Measurements from ENCODE around the gene ELMO1. TPM values are rescaled to one million over a fixed set of nuclear protein-coding genes. Genes with fewer than 3 reads are reported as not detected.

ELMO1 gene
- polyA plus RNA-seq, 1 donor (not counting 4 experiments of a cell fraction or from before 2014, with no cell fraction given), result not detected

GRCh38 chr7:37445064-37445723, 3.5 kb downstream of the ELMO1 start:
- no peaks in the 10 kb centered on the region for H3K79me2 ChIP-seq (ENCODE audit: control insufficient read depth, insufficient read depth, low read length)
- no peak for DNase-seq (ENCODE audit: low read depth, low spot score)
- H3K9me3 ChIP-seq (ENCODE audit: control insufficient read depth, low read depth, low read length), result no peaks in the 10 kb centered on the region
- H3K36me3 ChIP-seq (ENCODE audit: control insufficient read depth in 2 of 2, extremely low read depth in 1 of 2, insufficient read depth in 2 of 2, low read length in 2 of 2), result no peaks in the 10 kb centered on the region
- no peak overlapping the region for H3K4me2 ChIP-seq (ENCODE audit: control insufficient read depth, extremely low read depth, insufficient read depth, low read depth, low read length)
- no peak overlapping the region for H2AFZ ChIP-seq (ENCODE audit: control insufficient read depth, low read length)
- no peak overlapping the region for H3K27ac ChIP-seq (ENCODE audit: control insufficient read depth, insufficient read depth, low read length)
- dilution Hi-C loops (cut with MboI; ENCODE audit: extremely low pct_ligation_motif_present, low sequenced_read_pairs), result no loop called here
- no peaks in the 10 kb centered on the region for H3K4me1 ChIP-seq (ENCODE audit: control insufficient read depth, extremely low read depth, insufficient read depth, low read length)
- no peaks in the 10 kb centered on the region for H3K9me1 ChIP-seq (ENCODE audit: control insufficient read depth, extremely low read depth, insufficient read depth, low read length)
- TF ChIP-seq CTCF (optimal IDR thresholded peaks at IDR 0.05 in 1 of 3, IDR thresholded peaks at IDR 0.05 in 1 of 3, conservative IDR thresholded peaks at IDR 0.05 in 1 of 3; ENCODE audit: extremely low read depth in 1 of 3, insufficient read depth in 2 of 3, low read length in 3 of 3), result no peak
- no peak for TF ChIP-seq EZH2 (IDR thresholded peaks at IDR 0.05; ENCODE audit: low read length)
- peaks cover 29% of the 10 kb centered on the region for H3K27me3 ChIP-seq (ENCODE audit: control insufficient read depth, extremely low read depth, insufficient read depth, low read length)
- no peak for FAIRE-seq
- H4K20me1 ChIP-seq (ENCODE audit: control insufficient read depth, extremely low read depth, insufficient read depth, low read length), result no peaks in the 10 kb centered on the region
- H3K4me3 ChIP-seq (ENCODE audit: control insufficient read depth in 2 of 3, extremely low read depth in 1 of 3, insufficient read depth in 2 of 3, low read depth in 1 of 3, low read length in 3 of 3), result no peak overlapping the region
- H3K9ac ChIP-seq (ENCODE audit: control insufficient read depth, extremely low read depth, insufficient read depth, low read length), result no peak overlapping the region

GRCh38 chr7:37443627-37444026, 5.0 kb downstream of the ELMO1 start:
- Histone ChIP-seq H3K9ac (ENCODE audit: control insufficient read depth, extremely low read depth, insufficient read depth, low read length) (no peak overlapping the region), H3K27me3 (ENCODE audit: control insufficient read depth, extremely low read depth, insufficient read depth, low read length) (peaks cover 18% of the 10 kb centered on the region), H3K9me3 (ENCODE audit: control insufficient read depth, low read depth, low read length) (no peaks in the 10 kb centered on the region), H3K27ac (ENCODE audit: control insufficient read depth, insufficient read depth, low read length) (no peak overlapping the region), H3K4me3 (ENCODE audit: control insufficient read depth in 2 of 3, extremely low read depth in 1 of 3, insufficient read depth in 2 of 3, low read depth in 1 of 3, low read length in 3 of 3) (no peak overlapping the region), H3K4me1 (ENCODE audit: control insufficient read depth, extremely low read depth, insufficient read depth, low read length) (no peaks in the 10 kb centered on the region), H3K79me2 (ENCODE audit: control insufficient read depth, insufficient read depth, low read length) (no peaks in the 10 kb centered on the region), H2AFZ (ENCODE audit: control insufficient read depth, low read length) (no peak overlapping the region), H3K4me2 (ENCODE audit: control insufficient read depth, extremely low read depth, insufficient read depth, low read depth, low read length) (no peak overlapping the region), H4K20me1 (ENCODE audit: control insufficient read depth, extremely low read depth, insufficient read depth, low read length) (no peaks in the 10 kb centered on the region), H3K36me3 (ENCODE audit: control insufficient read depth in 2 of 2, extremely low read depth in 1 of 2, insufficient read depth in 2 of 2, low read length in 2 of 2) (no peaks in the 10 kb centered on the region), H3K9me1 (ENCODE audit: control insufficient read depth, extremely low read depth, insufficient read depth, low read length) (no peaks in the 10 kb centered on the region)
- no peak for FAIRE-seq
- TF ChIP-seq CTCF (optimal IDR thresholded peaks at IDR 0.05 in 1 of 3, IDR thresholded peaks at IDR 0.05 in 1 of 3, conservative IDR thresholded peaks at IDR 0.05 in 1 of 3; ENCODE audit: extremely low read depth in 1 of 3, insufficient read depth in 2 of 3, low read length in 3 of 3), result no peak
- TF ChIP-seq EZH2 (IDR thresholded peaks at IDR 0.05; ENCODE audit: low read length), result no peak
- dilution Hi-C loops (cut with MboI; ENCODE audit: extremely low pct_ligation_motif_present, low sequenced_read_pairs), result no loop called here
- no peak for DNase-seq (ENCODE audit: low read depth, low spot score)

Data from keratinocyte (primary cell).